ENCODE measurements around the gene SCAPER. TPM values are rescaled to one million over a fixed set of nuclear protein-coding genes. Genes with fewer than 3 reads are reported as not detected.
"Not testable (repeated sequence)": the region's sequence is repeated elsewhere in the genome, so short reads cannot be mapped to it uniquely, and the experiment has no call there.

The SCAPER gene
- total and polyA plus RNA-seq, 2 of the 4 experiments (the other 2 are of a cell fraction) = 2.9 to 9.7 TPM

DNA sequence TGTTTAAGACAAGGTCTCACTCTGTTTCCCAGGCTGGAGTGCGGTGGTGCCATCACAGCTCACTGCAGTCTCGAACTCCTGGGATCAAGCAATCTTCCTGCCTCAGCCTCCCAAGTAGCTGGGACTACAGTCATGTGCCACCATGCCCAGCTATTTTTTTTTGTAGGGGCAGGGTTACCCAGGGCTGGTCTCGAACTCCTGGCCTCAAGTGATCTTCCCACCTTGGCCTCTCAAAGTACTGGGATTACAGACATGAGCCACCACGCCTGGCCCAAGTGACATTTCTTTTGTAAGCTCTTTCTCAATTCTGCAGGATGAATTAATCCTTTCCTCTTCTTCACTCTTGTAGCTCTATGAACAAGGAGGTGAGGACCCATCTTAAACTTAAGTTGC lies 592.0 kb downstream of the SCAPER start:
- H3K9me1 ChIP-seq (ENCODE audit: insufficient read depth, low read length); intact Hi-C loops (cut with micrococcal nuclease); H3K36me3 ChIP-seq (ENCODE audit: control insufficient read depth, insufficient read depth, low read length); H3K4me3 ChIP-seq (ENCODE audit: insufficient read depth, low read depth, low read length); H3K9me3 ChIP-seq (ENCODE audit: control insufficient read depth, insufficient read depth, low read length); in situ Hi-C loops (cut with MboI; ENCODE audit: low sequenced_read_pairs); H2AK9ac ChIP-seq (replicated peaks; ENCODE audit: low read depth, low read length, poor library complexity); DNase-seq; H4K20me1 ChIP-seq (ENCODE audit: insufficient read depth, low read length); H3K9ac ChIP-seq (ENCODE audit: low read depth, low read length); H4K5ac ChIP-seq (ENCODE audit: low read depth, low read length); H3K4me2 ChIP-seq (ENCODE audit: low read depth, low read length); H3K56ac ChIP-seq (ENCODE audit: extremely low read depth, insufficient read depth, low read length); ATAC-seq (ENCODE audit: low read depth); H3K27me3 ChIP-seq (ENCODE audit: control insufficient read depth, insufficient read depth, low read length); dilution Hi-C loops (cut with HindIII; ENCODE audit: low sequenced_read_pairs, unreplicated experiment); BruUV-seq (replicated peaks): not testable (repeated sequence)
- H3K79me1 ChIP-seq (ENCODE audit: low read depth in 1 of 2, low read length in 2 of 2) = peaks cover 0 to 32% of the 10 kb centered on the region in 2 experiments; a peak in 2 of 4 replicates
- 0 out of 2 replicates have a peak overlapping the region, but pooled peaks have one; percentile 22 for H3K18ac ChIP-seq (ENCODE audit: low read depth, low read length)
- no CpG with 5 or more reads among the region's 4 CpGs for WGBS, 2 experiments (ENCODE audit: extremely low coverage in 2 of 2, insufficient read length in 1 of 2)
- H2BK5ac ChIP-seq (ENCODE audit: low read depth, low read length, poor library complexity, severe bottlenecking) = peak overlapping the region; percentile 42
- peak overlapping the region; percentile 6; the same call in 1 of the 2 replicates for H3K27ac ChIP-seq (ENCODE audit: insufficient read depth, low read length)
- H4K91ac ChIP-seq (ENCODE audit: insufficient read depth, low read depth, low read length) = peak overlapping the region; percentile 50
- POLR2A ChIA-PET (ENCODE audit: unreplicated experiment) = interaction anchor here (0.6 kb wide), 1 partner anchor 126 kb away, joined by 3 read pairs; no protein-coding TSS in a partner anchor
- peaks cover 10% of the 10 kb centered on the region for H3K4me1 ChIP-seq (ENCODE audit: control insufficient read depth, insufficient read depth, low read length)
- peak overlapping the region; percentile 9 for H2AFZ ChIP-seq (replicated peaks; ENCODE audit: low read length, poor library complexity)
- peak overlapping the region in 1 of 2 experiments; percentile 75; a peak in 2 of 4 replicates for H4K8ac ChIP-seq (ENCODE audit: low read depth in 2 of 2, low read length in 2 of 2)
- H2BK120ac ChIP-seq (ENCODE audit: low read depth, low read length) = peak overlapping the region; percentile 84
- 0 out of 3 replicates have a peak overlapping the region, but pooled peaks have one; percentile 54 for H2BK15ac ChIP-seq (ENCODE audit: low read depth, low read length)
- H3K23ac ChIP-seq (ENCODE audit: low read depth, low read length) = peak overlapping the region; percentile 14; the same call in 1 of the 2 replicates
- CTCF ChIA-PET = interaction anchor here (1.0 kb wide), 1 partner anchor 11 kb away, joined by 3 read pairs; no protein-coding TSS in a partner anchor
- H3K4ac ChIP-seq (ENCODE audit: low read depth, low read length) = peak overlapping the region; percentile 47; the same call in 1 of the 2 replicates
- H2AK5ac ChIP-seq (ENCODE audit: low read depth, low read length) = peak overlapping the region; percentile 83; the same call in 1 of the 2 replicates
- H3K14ac ChIP-seq (replicated peaks; ENCODE audit: low read depth, low read length) = peak overlapping the region; percentile 19
- peak overlapping the region; percentile 93; the same call in 1 of the 2 replicates for H2BK20ac ChIP-seq (ENCODE audit: low read depth, low read length)
